HCT116 (cell line): ENCODE measurements around the gene LMAN2L.

Experiments
- EZH2 ChIP-seq: fragments of 200-600 bp; sonication (generic); IDR thresholded peaks from 2 replicates; pipeline ENCODE4 v1.6.1; 2017; ENCODE audit warnings: antibody characterized with exemption, mixed run types
- EZH2phosphoT487 ChIP-seq: fragments of 200-600 bp; IDR thresholded peaks from 2 replicates; pipeline ENCODE4 v1.6.1; 2018; ENCODE audit warnings: antibody characterized with exemption, borderline replicate concordance
- POLR2A ChIP-seq: IDR thresholded peaks from 2 replicates; pipeline ENCODE4 v1.7.0; 2011; ENCODE audit warnings: borderline replicate concordance; ENCODE audit not compliant: insufficient read depth, insufficient read length; ENCODE audit errors: extremely low read depth
- POLR2AphosphoS5 ChIP-seq: IDR thresholded peaks from 2 replicates; pipeline ENCODE4 v1.6.1; 2011; ENCODE audit warnings: mild to moderate bottlenecking, low read depth, low read length, moderate library complexity
- SP1 ChIP-seq: IDR thresholded peaks from 2 replicates; pipeline ENCODE4 v1.6.1; 2012; ENCODE audit warnings: low read depth
- SRF ChIP-seq: IDR thresholded peaks from 2 replicates; pipeline ENCODE4 v1.6.1; 2012; ENCODE audit warnings: low read depth
- TCF7L2 ChIP-seq: IDR thresholded peaks from 2 replicates; pipeline ENCODE4 v1.7.0; 2011; ENCODE audit warnings: borderline replicate concordance, inconsistent platforms; ENCODE audit not compliant: insufficient read depth, insufficient read length; ENCODE audit errors: extremely low read depth
- YY1 ChIP-seq: IDR thresholded peaks from 2 replicates; pipeline ENCODE4 v1.6.1; 2011; ENCODE audit warnings: low read length, low read depth, moderate library complexity, mild to moderate bottlenecking; ENCODE audit not compliant: insufficient replicate concordance; ENCODE audit errors: extremely low read depth
- ZFX ChIP-seq: fragments of 450-650 bp; IDR thresholded peaks from 2 replicates; pipeline ENCODE4 v1.6.1; 2017
- TF ChIP-seq, protein P1 (sequence below), 3 experiments: fragments of 200-600 bp in 1 of 3; sonication (generic) in 1 of 3; IDR thresholded peaks in 2 of 3; conservative IDR thresholded peaks in 1 of 3; 2 replicates each; pipeline ENCODE4 v1.5.1; 2012 to 2017; ENCODE audit warnings: low read depth in 2 of 3, low read length in 2 of 3, antibody characterized with exemption in 1 of 3, borderline replicate concordance in 1 of 3, control low read depth in 1 of 3, mild to moderate bottlenecking in 1 of 3, mixed read lengths in 1 of 3, mixed run types in 1 of 3, moderate library complexity in 1 of 3; ENCODE audit not compliant: insufficient read depth in 1 of 3
- TF ChIP-seq, protein P2 (sequence below): IDR thresholded peaks from 2 replicates; pipeline ENCODE4 v1.6.1; 2012; ENCODE audit warnings: low read depth
- TF ChIP-seq, protein P3 (sequence below): IDR thresholded peaks from 2 replicates; pipeline ENCODE4 v1.6.1; 2012

DNA sequence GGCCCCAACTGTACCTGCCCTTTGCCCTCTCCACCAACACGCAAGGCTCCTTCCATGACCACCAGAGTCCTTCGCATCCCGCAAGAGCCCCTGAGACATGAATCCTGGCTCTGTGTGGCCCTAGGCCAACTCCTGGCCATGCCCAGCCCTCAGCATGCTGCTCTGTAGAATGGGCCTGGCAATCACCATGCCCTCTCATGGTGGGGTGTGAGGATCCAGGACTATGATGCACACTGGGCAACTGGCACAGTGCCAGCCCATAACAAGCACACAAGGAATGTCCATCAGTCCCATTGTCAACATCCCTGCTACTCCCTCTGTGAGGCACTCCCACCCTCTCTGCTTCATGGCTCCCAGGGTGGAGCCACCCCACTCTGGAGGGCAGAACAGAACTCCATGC lies 52.6 kb downstream of the LMAN2L start:
- TF ChIP-seq YY1 (no peak), POLR2A (no peak), TCF7L2 (no peak), EZH2 (no peak), ZFX (no peak), EZH2phosphoT487 (no peak), SP1 (no peak), SRF (no peak), POLR2AphosphoS5 (no peak)
- TF ChIP-seq, protein P1, sequence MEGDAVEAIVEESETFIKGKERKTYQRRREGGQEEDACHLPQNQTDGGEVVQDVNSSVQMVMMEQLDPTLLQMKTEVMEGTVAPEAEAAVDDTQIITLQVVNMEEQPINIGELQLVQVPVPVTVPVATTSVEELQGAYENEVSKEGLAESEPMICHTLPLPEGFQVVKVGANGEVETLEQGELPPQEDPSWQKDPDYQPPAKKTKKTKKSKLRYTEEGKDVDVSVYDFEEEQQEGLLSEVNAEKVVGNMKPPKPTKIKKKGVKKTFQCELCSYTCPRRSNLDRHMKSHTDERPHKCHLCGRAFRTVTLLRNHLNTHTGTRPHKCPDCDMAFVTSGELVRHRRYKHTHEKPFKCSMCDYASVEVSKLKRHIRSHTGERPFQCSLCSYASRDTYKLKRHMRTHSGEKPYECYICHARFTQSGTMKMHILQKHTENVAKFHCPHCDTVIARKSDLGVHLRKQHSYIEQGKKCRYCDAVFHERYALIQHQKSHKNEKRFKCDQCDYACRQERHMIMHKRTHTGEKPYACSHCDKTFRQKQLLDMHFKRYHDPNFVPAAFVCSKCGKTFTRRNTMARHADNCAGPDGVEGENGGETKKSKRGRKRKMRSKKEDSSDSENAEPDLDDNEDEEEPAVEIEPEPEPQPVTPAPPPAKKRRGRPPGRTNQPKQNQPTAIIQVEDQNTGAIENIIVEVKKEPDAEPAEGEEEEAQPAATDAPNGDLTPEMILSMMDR (IDR thresholded peaks at IDR 0.05 in 2 of 3, conservative IDR thresholded peaks at IDR 0.05 in 1 of 3; ENCODE audit: borderline replicate concordance in 1 of 3, insufficient read depth in 1 of 3, low read depth in 2 of 3, low read length in 2 of 3), result no peak
- TF ChIP-seq, protein P2, sequence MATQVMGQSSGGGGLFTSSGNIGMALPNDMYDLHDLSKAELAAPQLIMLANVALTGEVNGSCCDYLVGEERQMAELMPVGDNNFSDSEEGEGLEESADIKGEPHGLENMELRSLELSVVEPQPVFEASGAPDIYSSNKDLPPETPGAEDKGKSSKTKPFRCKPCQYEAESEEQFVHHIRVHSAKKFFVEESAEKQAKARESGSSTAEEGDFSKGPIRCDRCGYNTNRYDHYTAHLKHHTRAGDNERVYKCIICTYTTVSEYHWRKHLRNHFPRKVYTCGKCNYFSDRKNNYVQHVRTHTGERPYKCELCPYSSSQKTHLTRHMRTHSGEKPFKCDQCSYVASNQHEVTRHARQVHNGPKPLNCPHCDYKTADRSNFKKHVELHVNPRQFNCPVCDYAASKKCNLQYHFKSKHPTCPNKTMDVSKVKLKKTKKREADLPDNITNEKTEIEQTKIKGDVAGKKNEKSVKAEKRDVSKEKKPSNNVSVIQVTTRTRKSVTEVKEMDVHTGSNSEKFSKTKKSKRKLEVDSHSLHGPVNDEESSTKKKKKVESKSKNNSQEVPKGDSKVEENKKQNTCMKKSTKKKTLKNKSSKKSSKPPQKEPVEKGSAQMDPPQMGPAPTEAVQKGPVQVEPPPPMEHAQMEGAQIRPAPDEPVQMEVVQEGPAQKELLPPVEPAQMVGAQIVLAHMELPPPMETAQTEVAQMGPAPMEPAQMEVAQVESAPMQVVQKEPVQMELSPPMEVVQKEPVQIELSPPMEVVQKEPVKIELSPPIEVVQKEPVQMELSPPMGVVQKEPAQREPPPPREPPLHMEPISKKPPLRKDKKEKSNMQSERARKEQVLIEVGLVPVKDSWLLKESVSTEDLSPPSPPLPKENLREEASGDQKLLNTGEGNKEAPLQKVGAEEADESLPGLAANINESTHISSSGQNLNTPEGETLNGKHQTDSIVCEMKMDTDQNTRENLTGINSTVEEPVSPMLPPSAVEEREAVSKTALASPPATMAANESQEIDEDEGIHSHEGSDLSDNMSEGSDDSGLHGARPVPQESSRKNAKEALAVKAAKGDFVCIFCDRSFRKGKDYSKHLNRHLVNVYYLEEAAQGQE, result no peak
- TF ChIP-seq, protein P3, sequence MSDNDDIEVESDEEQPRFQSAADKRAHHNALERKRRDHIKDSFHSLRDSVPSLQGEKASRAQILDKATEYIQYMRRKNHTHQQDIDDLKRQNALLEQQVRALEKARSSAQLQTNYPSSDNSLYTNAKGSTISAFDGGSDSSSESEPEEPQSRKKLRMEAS, result no peak
